ENCODE results near the gene PHACTR2.

Gene PHACTR2

DNA sequence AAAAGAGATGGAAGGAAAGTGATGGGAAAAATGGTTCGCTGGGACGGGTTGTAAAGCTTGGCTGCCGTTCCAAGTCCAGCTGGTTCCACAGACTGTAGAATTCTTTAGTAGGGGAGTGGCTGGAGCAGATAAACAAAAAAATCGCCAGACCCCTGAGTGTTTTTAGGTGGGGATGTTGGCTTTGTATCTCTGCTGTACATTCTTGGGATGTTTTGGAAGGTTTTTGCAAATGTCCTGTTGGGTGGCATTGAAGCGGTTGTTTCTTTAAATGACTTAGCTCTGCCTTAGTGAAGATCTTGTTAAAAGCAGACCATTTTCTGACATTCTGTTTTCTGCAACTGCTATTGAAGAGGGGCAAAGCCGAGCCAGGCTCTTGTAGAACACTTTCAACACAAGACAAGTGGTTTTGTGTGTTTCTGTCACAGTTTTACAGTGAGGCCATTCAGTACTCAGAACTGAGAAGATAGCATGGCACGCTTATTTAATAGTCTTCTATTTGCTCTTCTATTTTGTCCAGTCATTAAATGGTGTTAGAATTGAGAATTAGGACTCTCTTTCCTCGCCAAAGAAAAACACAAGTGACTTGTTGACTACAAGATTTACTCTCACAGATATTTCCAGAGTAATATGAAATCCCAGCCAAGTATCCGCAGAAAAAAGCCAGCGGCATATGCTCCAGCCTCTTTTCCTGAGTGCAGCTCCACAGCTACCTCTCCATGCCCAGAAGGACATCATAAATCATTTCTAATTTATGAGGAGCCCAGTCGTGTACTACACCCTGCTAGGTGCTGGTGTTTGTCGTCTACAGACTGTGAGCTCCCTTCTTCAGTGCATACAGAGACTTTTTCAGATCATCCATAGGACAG is 65.8 kb downstream of the PHACTR2 start:
- DNase-seq, result no peak

DNA sequence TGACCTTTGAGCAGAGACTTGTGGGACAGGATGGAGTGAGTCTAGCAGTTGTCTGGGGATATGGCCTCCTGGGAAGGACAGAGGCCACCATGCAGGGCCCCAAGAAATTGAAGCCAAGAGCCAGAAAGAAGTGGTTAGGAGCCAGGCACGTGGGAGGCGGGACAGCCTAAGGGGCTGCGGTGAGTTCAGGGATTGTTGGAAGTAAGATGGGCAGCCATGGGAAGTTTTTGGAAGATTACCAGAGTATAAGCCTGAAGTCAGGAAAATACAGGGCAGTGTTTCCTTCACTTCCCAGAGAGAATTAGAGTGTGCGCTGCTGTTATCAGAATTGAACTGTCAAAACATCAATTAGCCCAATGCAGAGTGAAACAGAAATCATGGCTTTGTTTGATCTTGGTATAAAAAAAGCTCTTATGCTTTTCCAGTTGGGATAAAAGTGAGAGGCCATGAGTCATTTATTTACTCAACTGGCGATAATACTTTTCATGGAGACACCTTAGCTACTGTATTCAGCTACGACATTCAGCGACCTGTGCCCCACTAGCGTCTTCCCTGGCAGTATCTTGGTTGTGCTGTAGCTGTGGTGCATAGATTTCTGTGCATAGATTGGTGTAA is 66.9 kb downstream of the PHACTR2 start:
- no peak for DNase-seq

DNA sequence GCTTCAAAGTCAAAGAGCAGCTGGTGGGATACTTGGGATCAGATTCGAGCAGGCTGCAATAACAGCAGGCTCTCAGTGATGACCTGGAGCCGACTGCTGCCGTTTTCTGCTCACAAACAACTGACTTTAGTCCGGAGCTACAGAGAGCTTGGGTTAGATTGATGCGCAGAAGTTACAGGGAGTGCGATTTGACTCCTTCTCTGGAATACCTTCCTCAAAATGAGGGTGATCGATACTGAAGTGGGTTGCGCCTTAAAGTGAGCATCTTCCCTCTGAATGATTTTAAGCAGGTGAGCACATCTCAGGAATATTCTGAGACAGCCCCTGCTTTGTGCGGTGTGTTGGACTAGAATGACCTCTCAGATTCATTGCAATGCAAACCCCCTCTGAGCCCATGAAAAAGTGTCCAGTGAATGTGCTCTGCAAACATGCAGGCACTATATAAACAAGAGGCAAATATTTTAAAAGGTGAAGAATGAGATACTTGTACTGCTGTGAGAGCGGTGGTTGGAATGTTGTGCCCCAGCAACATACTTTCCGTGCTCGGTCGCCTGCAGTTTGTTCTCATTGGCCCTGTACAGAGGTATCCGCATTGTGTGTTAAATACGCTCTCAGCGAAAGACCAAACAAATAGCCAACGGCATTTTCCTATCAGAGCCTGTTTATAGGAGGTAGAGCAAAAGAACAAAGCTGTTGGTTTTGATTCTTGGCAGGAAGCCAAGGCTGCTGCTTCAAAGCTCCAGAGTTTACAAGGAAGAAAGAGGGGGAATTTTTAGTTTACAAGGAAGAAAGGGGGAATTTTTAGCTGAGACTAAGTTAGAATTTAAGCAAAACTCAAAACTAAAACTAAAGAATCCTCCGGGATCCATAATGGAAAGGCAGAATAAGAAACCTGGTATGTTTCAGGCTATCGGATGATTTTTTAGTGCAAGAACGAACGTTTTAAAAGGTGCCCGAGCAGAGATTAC is 67.7 kb downstream of the PHACTR2 start:
- no peak for DNase-seq

DNA sequence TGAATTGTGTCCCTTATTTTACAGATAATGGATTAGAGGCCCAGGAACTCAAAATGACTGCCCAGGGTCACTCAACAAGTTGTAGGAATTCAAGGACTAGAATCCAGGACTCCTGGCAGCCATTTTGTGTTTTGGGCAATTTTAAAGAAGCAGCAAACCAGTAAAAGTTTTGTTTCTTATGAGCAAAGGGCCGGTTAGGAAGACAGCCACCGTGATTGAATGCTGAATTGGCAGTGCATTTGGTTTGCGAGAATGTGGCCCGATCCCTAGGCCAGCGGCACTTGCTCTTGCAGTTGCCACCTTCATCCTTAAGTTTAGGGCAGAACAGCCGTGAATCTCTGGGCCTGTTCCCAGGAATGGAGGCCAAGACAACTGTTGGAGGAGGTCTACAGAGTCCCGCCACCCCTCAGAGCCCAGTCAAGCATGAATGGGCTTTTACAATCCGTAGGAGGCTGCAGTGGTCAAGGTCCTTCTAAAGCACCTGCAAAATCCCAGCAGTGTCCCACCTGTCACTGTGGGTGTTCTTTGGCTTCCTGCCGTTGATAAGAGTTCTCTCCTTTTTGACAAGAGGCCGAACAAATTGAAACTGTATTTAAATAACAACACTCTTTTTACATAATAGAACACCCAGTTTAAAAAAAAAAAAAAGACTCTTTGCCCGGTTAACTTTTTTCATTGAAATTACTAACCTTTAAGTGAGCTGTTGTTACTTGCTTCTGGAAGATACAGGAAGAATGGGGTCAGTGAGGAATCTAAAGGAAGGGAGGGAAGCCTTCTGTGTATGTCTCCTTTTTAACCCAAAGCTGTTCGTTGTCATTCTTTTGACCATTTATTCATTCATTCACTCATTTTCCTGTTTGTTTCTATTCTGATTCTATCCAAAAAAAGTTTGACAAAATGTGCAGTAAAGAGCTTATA is 68.7 kb downstream of the PHACTR2 start:
- no peak for DNase-seq

DNA sequence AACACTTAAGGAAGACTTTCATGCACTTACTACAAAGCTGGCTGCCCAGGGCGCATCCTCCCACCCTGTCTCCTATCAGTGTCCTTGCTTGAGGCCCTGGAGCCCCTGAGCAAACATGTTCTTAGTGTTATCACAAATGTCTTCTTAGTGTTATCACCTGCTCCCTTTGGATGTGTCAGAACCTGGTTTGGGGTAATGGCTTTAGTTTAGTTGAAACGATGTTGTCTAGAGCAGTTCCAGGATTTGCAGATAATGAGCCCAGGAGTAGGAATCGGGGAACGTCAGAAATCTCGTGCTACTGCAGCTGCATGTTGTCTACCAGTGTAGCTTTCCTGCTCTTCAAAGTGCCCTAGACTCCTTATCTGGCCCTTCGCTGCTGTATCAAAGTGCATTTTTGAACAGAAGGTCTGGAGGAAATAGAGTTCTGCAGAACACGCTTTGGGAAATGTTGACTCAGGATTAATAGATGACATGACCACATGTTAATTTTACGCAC is 69.6 kb downstream of the PHACTR2 start:
- no peak for DNase-seq

DNA sequence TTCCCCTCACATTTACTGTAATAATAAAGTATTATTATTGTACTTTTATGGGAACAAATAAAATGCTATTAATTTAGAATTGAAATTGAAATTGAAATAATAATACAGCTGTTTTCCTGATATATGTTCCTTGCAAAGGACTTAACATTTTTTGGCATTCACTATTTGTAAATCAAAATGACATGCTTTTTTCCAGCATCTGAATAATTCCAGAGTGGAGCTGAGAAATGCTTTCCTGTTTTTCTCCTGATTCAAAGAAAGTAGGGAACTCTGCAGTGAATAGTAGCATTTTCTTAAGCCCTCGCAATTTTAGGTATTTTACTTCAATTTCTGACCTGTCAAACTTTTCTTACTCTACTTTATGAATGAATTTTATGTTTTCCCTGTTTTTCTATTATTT is 72.1 kb downstream of the PHACTR2 start:
- DNase-seq, result no peak

DNA sequence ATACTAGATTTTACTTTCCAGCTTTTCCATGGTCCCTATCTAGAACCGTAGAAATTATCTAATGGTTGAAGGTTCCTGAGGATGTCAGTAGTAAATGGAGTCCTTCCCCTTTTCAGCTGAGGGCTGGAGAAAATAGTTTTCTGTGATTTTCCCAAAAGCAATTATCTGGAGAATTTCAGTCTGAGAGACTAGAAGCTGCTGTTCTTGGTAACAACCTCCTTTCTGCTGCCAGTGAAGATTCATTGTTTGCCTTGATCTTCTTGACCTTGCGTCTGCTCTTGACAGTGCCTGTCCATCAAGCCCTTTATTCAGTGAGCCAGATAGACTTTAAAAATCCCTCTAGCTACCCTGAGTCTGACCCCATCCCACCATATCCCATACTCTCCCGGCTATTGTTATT is 73.1 kb downstream of the PHACTR2 start:
- DNase-seq, result no peak

DNA sequence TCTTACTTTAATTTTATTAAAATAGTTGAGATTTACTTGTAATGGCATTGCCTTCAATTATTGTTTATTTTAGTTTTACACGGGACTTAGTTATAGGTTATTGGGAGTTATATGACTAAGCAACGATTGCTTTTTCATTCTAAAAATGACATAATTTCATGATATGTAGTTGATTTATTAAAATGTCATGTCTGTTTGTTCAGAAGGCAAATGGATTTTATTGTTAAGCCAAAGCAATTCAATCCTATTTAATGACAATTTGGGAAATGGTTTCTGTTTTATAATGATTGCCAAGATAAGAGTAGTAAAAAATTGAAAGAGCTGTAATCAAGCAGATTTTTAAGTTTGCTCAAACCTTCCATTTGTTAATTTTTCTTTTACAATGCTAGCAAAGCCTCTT is 74.7 kb downstream of the PHACTR2 start:
- no peak for DNase-seq

DNA sequence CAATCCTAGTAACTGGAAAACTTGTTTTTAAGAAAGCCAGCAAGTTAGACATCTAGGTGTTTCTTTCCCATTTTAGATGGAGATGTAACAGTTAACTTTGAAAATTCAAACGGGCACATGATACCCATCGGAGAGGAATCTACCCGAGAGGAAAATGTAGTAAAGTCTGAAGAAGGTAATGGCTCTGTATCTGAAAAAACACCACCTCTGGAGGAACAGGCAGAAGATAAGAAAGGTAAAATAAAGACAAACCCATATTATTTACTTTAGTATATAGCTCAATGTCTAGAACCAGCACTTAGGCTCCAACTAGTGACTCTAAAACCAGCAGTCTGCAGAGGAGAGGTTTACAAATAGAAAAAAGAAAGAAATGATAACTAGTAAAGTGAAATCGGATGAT is 75.9 kb downstream of the PHACTR2 start:
- no peak for DNase-seq

DNA sequence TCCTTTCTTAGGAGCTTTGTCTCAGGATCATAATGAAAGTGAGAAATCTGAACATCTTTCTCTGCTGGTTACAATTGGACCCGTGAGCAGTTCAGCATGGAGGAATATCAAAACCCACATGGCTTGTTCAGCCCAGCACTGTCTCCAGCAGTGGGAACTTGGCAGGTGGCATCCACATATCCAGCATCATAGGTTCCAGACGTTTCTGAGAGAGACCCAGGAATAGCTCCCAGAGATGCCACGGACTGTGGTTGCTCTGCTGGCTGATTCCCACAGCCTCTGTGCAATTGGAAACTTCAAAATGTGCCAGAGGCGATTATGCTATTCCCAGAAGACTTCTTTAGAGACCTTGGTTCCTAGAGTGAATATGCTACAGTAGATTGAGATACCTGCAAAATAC is 76.4 kb downstream of the PHACTR2 start:
- DNase-seq, result no peak

DNA sequence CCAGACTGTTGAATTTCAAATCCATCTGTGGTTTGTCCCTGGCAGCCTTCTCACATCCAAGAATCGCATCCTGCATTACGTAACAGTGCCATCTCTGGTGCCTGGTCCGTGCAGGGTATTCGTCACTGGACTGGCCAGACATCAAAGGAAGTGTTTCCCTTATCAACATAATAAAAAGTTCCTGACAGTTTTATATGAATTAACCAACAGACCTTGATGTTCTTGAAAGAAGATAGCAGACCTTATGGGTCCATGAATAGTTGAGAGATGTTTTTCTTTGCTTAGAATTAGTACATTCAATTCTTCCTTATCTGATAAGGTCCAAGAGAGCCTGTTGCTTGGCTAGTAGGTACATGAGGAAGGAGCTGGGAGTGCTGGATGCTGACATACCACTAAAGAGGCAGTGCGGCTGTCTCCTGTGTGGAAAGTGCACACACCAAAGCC is 77.6 kb downstream of the PHACTR2 start:
- no peak for DNase-seq

DNA sequence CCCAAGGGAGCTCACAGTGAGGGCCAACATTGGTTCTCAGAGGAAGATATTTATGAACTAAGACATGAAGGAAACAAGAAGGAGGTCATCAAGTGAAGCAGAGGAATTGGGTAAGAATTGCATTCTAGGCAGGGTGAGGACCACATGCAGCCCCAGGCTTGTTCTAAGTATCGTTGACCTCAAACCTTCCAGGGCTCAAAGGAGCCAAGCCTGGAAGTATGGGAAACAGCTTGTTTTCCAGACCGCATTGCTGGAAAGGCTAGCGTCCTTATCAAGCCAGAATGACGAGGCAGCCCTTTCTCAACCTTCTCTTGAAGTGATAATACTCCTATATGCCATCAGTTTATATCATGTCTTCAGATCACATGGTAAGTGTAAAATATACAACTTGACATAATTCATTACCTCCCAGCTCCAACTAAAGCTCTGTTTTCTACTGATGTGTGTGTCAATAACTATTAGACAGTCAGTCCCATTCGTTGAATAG is 79.6 kb downstream of the PHACTR2 start:
- no peak for DNase-seq

DNA sequence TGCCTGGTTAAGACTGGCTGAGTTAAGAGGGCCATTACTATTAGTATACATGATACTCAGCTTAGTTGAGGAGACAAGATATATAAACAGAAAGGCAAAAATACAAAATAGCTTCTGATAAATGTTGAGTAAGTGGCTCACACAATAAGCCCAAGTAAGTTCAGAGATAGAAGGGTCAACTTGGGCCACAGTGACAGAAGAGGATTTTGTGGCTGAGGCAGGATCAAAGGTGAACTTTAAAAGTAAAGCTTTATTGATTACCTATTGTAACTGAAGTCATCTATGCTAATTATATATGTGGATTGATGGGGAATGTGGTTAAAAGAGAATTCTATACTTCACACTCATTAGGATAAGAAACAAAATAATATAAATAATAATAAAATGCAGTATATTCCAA is 80.8 kb downstream of the PHACTR2 start:
- DNase-seq, result no peak

DNA sequence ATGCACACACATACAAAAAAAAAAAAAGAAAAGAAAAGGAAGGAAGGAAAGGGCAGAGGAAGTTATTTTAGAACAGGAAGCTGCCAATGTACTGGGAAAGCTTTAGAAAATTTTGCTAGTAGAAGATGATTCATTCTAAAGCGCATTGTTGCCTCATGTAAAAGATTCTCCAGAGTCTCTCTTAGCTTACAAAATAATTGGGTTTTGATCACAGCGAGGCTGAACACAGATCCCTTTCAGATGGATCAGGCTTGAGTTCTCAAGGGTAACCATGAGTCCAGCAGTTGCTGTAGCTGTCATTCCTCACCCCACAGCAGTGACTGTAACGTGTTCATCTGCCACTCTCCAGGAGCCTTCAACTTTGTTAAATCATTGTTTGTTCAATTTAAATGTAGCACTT is 81.9 kb downstream of the PHACTR2 start:
- no peak for DNase-seq

DNA sequence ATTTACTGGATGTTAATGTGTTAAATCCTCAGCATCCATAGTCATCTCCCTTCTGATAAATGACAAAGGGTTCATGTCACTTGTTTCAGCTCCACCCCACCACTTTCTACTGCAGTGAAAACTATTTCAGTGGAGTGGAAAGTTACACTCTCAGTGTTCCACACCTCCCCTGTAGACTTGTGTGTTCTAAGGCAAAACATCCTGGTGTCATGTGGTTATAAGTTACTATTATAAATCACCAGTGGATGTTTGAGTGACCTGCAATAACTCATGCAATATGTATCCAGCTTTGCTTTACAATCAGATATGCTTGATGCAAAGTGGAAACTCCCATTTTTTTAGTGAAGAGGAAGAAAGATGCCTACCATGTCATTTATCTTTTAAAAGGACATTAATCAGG is 83.3 kb downstream of the PHACTR2 start:
- no peak for DNase-seq

DNA sequence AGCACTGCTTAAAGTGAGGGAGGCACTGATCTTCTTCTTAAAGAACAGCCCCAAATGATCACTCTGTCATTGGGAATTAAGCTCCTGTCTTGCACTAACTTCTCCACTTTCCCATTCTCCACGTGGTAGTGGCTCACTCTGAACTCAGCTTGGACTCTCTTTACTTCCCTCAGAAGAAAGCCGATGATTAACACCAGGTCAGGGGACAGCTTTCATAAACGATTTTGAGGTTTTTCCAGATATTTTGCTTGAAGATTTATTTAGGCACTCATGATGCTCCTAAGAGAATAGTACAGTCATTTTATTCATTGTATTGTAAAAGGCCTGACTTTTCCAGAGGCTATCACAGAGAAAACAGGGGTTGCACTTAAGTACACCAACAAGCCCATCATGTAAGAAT is 84.4 kb downstream of the PHACTR2 start:
- DNase-seq, result no peak

DNA sequence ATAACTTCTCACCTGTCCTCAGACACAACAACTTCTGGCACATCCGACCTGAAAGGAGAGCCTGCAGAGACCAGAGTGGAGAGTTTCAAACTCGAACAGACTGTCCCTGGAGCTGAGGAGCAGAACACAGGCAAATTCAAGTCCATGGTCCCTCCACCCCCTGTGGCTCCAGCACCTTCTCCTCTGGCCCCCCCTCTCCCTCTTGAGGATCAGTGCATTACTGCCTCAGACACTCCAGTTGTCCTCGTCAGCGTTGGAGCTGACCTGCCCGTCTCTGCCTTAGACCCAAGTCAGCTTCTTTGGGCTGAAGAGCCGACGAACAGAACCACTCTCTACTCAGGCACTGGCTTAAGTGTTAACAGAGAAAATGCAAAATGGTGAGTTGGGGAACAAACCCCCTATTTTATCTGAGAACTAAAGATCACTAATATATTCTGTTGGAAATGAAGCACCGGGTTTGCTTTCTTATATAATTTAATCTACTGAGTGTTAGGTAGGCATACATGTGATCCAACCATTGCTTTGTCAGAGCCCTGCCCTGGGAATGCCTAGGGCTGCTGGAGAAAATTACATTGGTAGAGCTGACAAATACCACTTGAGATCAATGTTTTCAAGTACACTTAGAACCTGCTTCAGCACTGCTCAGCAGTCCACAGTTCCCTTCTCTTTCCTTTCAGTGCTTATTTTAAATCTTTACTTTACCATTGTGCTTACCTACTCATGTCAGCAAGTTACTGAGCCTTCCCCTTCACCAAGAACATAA is 87.8 kb downstream of the PHACTR2 start:
- no peak for DNase-seq

DNA sequence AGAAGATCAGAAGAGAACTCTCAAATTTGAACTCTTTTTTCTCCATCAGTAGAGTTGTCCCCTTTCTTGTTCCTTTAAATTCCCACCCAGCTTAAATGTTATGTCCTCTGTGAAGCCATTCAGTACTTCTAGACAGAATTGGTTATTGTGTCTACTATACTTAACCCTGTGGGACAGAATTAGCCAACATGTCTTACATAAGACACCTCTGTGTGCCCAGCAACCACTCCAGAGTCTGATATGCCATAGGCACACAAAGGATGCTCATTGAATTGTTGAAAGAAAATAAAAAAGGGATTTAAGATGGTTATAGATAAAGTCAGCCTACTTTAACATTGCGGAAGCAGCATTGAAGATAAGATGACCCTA is 88.4 kb downstream of the PHACTR2 start:
- no peak for DNase-seq

DNA sequence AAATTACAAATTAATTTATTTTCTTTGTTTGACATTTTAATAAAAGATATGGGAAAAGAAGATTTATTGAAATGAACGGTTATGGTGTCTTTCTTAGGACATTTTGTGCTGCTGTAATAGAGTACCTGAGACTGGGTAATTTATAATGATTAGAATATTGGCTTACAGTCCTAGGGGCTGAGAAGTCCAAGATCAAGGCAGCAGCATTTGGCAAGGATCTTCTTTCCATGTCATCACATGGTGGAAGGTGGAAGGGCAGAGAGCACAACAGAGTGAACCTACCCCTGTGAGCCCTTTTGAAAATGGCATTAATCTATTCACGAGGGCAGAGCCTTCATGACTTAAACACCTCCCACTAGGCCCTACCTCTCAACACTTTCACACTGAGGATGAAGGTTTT is 89.7 kb downstream of the PHACTR2 start:
- DNase-seq, result no peak

DNA sequence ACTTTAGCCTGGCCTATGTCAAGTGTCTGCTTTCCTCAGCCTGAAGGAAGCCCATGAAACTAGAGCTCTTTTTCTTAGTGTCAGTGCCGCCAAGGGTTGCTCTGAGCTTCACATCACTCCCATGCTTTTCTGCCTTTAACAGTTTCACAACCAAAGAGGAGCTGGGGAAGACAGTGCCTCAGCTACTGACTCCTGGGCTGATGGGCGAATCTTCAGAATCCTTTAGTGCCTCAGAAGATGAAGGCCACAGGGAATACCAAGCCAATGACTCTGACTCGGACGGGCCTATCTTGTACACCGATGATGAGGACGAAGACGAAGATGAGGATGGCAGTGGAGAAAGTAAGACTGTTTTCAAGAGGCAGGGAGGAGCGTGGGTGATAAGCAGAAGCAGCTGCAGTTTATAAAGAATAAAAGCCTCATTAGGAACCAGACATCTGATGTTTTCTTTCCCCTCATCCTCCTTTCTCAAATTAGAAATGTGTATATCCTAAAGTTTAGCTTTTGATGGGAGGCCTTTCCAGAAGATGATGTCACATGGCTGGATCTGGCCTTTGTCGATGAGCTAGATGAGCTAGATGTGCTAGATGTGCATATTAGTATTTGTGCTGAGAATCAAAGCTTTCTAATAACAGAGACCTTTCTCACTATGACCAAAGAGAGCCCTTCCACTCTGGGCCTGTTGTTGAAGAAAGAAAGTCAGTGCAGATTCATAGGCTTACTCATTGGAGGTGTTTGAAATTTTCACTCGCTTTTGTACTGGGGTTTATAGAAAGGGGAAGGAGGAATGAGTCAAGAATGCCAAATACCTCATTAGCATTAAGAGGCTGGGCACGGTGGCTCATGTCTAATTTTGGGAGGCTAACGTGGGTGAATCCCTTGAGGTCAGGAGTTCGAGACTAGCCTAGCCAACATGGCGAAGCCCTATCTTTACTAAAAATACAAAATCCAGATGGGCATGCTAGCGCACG is 94.6 kb downstream of the PHACTR2 start:
- no peak for DNase-seq

Measured in CD4-positive, alpha-beta T cell treated with Interleukin-17A for 1 hour (primary cell).